Hematopoietic multipotent progenitor cell treated with erythropoietin and hydrocortisone succinate and interleukin-3 and kit ligand, for 17 days (in vitro differentiated cells): ENCODE measurements around the gene BANP.
"Not testable (repeated sequence)": the region's sequence is repeated elsewhere in the genome, so short reads cannot be mapped to it uniquely, and the experiment has no call there.

Experiments used
- DNase-seq: peaks from one replicate; pipeline ENCODE4 v3.0.0-alpha.2; 2015; ENCODE audit warnings: low spot score

BANP gene

DNA sequence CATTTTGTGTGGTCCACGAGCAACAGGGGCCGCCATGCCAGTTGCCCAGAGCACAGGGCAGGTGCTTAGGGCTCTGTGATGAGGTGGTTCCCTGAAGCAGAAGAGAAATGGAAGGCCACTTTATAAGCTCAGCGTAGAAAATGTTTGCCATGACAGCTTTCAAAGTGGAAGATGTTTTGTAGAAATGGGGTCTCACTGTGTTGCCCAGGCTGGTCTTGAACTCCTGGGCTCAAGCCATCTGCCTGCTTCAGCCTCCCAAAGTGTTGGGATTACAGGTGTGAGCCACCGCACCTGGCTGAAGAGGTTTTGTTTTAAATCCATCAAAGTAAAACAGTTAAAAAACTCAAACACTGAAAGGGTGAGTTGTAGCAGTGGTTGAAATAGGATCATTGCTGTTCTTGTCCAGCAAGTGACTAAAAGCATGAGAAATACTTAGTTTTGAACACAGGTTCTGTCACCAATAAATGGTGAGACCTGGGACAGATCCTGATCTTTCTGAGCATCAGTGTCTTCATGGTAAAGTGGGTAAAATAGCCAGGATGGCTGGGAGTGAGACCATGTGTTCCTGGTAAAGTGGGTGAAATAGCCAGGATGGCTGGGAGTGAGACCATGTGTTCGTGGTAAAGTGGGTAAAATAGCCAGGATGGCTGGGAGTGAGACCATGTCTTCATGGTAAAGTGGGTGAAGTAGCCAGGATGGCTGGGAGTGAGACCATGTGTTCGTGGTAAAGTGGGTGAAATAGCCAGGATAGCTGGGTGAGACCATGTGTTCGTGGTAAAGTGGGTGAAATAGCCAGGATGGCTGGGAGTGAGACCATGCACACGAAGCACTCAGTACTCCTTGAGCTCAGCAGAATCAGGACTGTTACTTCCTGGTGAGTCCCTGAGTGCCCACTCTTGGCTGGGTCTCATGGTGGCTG lies 46.0 kb downstream of the BANP start:
- DNase-seq = no peak

DNA sequence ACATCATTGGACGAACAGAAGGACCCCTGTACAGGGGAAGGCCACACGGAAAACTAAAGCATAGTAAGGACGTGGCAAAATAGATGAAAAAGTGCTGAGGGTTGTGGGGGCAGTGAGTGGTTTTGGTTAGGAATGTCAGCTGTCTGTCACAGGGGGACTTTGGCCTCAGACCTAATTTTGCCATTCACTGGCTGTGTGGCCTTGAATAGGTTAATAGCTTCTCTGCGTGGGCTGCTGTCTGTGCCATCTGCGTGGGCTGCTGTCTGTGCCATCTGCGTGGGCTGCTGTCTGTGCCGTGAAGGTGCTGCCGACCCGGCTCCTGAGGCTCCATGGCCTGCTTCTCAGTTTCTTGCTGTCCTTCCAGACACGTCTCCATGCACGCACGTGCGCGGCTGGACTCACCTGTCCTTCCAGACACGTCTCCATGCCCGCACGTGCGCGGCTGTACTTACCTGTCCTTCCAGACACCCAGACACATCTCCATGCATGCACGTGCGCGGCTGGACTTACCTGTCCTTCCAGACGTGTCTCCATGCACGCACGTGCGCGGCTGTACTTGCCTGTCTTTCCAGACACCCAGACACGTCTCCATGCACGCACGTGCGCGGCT lies 47.1 kb downstream of the BANP start:
- not testable (repeated sequence) for DNase-seq

DNA sequence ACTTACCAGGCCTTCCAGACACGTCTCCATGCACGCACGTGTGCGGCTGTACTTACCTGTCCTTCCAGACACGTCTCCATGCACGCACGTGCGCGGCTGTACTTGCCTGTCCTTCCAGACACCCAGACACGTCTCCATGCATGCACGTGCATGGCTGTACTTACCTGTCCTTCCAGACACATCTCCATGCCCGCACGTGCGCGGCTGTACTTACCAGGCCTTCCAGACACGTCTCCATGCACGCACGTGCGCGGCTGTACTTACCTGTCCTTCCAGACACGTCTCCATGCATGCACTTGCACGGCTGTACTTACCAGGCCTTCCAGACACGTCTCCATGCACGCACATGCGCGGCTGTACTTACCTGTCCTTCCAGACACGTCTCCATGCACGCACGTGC lies 47.8 kb downstream of the BANP start:
- DNase-seq = not testable (repeated sequence)

DNA sequence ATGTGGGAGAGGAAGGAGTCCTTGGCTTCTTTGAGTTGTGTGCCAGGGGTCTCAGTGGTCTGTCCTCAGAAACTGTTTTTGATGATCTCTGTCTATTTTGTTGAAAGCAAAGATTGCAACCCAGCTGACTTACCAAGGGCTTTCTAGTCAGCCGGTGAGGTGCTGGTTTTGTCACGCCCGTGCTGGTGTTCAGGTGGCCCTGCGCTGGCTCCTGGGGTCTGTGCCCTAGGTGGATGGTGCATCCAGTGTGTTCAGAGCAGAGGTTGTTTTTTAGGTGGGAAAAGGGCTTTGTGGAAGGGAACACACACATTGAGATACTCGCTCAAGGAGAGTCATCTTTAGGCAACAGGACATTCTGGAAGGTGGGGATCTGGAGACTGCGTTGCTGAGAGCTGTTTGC lies 51.0 kb downstream of the BANP start:
- no peak for DNase-seq

DNA sequence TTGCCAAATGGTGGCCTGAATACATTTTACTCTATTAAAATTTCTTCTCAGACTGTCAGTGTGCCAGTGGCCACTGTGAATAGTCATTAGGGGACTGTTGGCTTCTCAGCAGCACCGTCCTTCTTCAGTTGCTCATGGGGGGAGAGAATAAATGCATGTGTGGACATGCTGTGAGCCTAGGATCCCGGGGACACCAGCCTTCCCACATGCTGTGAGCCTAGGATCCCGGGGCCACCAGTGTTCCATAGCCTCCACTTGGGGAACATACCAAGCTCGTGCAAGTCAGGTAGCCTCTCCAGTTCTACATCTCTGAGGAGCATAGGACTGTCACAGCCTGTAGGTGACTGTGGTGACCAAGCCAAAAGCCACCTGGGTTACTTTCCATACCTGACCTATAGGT lies 51.5 kb downstream of the BANP start:
- no peak for DNase-seq

DNA sequence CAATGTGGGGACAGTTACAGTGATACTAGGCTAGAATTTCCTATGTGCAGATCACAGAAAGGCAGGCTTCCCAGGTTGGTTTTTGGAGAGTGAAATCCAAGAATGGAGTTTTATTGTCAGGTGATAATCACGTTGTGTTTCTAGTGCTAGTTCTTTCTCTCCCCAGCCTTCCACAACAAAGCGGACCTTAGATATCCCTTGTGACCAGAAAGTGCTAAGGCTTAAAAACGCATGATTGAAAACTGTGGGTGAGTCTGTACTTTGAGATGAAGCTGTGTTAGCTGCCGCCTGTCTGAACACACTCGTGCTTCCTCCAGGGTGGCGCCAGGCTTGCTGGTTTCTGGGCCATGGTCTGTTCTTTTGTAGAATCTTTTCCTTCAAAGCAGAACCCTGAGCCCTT lies 52.1 kb downstream of the BANP start:
- no peak for DNase-seq

DNA sequence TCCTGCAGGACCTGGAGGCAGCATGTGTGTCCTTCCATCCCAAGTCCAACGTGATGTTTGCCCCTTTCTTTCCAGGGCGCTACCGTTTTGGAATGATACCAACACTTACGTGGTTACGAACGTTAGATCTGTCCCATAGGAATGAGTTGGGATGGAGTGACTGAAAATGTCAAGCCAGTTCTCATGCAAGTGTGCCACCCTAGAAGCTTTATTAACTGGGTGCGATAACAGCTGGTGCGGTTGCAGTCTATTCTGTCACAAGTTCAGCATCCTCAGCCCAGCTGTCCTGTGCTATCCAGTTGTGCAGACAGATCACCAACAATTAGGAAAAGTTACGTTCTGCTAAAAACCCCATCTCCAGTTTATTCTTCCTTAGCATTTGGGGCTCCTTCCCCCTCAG lies 52.5 kb downstream of the BANP start:
- no peak for DNase-seq

DNA sequence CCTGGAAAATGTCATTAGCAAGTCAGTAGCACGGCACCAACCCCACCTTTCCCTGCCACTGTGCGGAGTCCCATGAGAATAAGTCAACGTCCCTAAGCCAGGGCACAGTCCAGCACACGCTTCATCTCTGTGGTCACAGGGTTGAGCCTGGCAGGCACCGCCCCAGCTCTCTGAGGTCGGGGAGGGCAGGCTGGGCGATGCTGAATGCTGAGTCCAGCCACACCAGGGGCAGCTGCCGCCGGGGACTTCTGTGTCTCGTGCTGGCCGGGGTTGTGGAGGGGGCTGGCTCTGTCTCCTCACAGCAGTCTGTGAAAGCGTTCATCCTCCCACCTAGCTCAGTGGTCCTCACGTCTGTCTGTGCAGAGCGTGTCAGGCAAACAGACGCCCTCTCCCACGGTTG lies 53.2 kb downstream of the BANP start:
- no peak for DNase-seq

DNA sequence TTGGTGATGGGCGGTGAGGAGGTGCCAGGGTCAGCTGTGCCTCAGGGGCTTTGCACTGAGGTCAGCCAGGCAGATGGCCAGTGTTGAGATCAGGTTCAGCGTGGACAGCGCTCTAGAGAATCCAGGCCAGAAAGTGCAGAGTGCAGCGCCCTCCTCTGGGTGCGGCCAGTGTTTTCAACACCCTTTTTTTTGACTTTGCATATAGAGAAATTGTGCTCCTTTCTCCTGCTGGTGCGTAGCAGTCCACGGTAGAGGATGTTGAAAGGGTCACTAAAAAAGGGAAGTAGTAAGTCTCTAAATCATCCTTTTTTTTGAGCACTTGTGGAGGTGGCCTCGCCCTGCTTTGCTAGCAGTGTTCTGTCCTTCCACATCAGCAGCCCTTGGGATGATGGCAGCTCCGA lies 53.9 kb downstream of the BANP start:
- no peak for DNase-seq

DNA sequence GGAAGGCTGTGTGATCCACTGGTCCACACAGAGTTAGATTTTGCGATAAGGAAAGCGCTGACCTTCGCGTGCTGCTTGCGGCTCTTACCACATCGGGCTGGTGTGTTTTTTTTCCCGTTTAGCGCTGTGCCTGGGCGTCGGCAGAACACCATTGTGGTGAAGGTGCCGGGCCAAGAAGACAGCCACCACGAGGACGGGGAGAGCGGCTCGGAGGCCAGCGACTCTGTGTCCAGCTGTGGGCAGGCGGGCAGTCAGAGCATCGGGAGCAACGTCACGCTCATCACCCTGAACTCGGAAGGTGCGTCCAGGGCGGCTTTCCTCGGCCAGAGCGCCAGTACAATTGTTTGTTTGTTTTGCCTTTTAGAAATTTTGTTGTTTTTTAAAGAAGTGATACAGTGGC lies 54.7 kb downstream of the BANP start:
- DNase-seq = no peak

DNA sequence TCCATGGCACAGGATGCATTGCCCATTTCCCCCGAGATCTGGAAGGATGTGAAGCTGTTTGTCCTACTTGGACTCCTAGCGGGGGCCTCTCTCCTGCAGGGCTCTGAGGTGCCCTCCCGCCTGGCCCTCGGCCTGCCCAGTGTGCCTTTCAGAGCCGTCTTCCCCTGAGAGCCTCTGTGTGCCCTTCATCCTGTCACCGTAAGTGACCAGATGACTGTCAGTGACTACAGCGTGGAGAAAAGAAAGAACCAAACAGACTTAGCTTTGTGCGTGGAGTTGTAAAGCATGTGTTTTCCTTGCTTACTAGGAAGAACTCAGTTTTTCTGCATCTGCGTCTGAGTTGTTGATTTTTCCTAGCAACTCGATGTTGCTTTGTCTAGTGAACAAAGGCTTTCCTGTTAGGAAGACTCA lies 56.1 kb downstream of the BANP start:
- DNase-seq = no peak

DNA sequence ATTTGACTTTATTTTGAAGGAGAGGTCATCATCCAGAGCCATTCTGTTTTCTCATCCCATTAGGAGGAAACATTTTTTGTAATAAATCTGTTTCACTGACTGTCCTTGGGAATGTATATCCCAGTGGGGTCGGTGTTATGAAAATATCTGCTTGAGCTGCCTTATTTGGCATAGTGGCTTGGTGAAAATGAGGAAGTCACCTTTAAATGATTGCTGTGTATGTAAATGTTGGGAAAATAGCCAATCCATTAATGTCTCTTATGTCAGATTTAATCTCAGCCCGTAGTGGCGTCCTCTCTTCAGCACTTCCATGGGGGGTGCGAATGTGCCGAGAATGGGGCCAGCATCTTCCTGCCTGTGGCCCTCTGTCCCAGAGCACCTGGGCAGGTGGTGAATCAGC lies 57.6 kb downstream of the BANP start:
- DNase-seq = no peak

DNA sequence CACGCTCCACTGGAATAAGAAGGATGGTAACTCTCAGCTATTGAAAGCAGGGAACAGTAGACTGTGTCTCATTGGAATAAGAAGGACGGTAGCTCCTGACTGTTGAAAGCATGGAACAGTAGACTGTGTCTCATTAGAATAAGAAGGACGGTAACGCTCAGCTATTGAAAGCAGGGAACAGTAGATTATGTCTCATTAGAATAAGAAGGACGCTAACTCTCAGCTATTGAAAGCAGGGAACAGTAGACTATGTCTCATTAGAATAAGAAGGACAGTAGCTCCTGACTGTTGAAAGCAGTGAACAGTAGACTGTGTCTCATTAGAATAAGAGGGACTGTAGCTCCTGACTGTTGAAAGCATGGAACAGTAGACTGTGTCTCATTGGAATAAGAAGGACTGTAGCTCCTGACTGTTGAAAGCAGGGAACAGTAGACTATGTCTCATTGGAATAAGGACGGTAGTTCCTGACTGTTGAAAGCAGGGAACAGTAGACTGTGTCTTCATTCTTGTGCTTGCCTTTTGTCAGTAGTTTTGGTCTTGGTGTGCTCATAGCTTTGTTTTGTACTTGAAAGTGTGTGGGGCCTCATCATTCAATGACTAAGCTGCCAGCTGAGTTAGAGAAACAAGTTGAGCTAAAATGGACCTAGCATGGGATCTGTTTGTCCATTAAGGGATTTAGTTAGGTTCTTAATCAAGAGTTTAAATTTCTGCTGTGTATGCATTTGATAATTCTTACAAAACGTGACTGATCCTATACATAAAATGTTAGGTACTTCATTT lies 58.5 kb downstream of the BANP start:
- DNase-seq = no peak

DNA sequence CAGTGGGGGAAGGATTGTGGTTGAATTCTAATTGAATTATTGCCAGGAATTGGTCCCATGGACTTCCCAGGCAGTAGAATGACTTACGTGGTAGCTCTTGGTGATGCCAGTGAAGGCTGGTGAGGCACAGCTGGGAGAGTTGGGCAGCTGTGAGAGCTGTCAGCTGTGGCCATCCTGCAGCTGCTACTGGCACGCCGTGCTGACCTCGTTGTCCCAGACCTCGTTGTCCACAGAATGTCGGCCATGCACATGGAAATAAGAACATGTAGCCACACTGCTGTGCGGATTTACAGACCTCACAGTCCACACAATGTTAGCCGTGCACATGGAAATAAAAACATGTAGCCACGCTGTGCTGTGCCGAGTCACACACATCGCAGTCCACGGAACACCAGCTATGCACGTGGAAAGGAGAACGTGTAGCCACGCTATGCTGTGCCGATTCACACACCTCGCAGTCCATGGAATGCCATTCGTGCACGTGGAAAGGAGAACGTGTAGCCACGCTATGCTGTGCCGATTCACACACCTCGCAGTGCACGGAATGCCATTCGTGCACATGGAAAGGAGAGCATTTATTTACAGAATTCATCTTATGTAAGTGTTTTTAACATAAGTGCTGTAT lies 59.2 kb downstream of the BANP start:
- DNase-seq = no peak

DNA sequence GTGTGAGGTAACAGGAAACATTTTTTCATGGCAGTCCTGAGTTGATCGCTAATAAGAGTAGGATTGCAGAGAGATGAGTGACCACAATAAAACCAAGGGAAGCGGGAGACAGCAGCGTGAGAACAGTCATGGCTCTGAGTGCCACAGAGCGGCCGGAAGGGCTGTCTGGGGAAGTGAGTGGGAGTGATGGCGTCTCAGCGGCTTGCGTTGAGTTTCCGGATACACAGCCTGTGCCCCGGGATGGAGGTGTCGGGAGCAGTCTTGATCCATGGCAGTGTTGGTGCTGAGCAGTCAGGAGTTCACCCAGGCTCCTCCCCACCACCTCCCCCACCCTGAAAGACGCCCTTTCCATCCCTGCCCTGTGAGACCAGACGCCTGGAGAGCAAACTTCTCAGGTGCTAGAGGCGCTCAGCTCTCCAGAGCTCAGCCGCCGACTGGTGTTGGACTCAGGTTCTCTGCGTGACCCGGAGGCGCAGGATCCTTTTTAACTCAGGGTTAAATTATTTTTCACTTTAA lies 59.8 kb downstream of the BANP start:
- no peak for DNase-seq

DNA sequence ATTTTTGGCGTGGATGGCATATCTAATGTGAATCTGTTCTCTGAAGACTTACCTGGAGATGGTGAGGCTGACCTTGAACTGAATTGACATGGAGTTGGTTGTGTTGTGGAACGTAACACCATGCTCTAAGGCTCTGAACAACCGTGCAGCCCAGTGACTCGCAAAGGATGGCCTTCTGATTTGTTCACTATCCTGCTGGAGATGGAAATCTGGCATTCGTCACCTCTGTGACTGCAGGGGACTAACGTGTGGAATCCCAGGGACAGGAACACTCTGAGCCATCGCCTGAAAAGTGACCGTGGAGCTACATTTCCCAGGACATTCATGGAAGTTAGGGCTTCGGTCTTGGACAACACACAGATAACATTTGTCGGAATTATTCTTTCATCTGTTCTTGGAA lies 61.1 kb downstream of the BANP start:
- DNase-seq = no peak

DNA sequence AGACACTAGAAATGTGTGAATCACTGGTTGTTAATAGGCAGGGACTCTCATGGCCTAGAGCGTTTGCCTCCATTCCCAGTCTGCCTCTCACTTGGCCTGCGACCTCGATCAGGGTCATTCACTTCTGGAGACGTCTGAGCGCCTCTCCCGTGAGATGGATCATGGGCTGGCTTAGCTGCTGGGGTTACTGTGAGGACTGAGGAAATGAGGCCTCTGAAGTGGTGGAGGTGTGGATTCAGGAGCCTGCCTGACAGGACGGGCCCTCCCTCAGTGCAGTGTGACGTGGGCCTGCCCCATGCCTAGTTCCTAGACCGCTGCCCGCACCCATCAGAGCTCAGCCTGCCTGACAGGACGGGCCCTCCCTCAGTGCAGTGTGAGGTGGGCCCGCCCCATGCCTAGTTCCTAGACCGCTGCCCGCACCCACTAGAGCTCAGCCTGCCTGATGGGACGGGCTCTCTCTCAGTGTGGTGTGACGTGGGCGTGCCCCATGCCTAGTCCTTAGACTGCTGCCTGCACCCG lies 61.9 kb downstream of the BANP start:
- DNase-seq = no peak

DNA sequence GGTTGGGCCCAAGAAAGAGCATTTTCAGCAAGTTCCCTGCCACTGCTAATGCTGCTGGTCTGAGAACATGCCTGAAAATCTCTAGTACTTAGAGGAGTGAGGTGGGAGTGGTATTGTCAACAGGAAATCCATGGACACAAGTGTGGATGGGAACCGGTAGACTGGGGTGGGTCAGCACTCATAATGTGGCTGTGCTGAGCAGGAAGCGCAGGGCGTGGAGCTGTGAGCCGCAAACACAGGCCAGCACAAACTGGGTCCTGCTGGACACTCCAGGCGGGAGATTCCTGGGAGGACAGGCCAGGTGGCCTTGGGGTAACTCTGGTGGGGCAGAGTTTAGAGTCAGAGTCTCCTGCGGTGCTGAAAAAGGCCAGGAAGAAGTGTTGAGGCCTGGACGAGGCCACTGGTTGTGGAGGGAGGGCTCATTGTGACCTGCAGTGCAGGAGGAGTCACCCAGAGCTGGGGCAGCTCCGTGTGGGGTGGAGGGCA lies 62.6 kb downstream of the BANP start:
- no peak for DNase-seq

DNA sequence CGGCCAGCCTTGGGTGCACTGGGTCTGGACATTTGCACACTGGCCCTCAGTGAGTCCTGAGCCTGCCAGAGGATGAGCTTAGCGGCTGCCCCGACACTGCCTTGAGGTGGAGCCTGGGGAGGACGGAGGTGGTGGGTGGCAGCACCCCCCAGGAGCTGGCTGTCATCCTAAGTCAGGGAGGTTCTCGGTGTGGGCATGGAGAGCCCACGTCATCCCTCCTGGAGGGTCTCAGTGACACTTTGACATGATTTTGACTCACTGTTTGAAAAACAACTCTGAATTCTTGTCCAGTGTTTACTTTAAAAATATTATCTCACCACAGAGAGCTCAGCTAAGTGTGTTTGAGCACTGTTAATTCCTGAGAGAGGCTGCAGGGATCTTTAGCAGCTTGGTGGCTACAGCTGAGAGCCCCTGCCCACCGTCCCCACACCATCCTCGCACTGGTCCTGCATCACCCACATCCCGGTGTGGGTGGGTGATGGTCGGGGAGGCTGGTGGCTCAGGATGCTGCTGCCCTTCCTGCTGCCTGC lies 63.1 kb downstream of the BANP start:
- DNase-seq = no peak

DNA sequence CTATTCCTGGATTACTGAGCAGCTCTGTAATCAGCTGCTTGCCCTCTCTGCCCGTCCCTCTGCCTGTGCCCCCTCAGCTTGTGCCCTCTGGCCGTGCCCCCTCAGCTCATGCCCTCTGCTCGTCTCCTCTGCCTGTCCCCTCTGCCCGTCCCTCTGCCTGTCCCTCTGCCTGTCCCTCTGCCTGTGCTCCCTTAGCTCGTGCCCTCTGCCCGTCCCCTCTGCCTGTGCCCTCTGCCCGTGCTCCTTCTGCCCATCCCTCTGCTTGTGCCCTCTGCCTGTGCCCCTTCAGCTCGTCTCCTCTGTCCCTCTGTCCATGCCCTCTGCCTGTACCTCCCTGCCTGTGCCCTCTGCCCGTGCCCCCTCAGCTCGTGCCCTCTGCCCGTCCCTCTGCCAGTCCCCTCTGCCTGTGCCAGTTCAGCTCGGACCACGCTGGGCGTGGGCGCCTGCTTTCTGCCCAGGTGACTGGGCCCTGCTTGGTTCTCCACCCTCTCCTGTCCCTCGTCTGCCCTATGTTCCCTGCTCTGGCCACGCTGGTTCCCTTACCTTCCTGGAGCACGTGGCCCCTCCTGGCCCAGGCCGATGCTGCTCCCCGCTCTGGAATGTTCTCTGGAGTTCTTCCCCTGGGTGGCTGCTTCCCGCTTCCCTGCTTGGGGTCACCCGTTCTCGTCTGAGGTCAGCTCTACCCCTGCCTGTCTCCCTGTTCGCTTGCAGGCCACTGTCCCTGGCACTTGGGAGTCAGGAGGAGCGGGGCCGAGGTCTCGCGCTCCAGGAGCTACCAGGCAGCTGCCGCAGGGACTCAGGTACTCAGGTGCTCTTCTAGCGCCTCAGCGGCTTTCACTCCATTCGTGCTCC lies 63.9 kb downstream of the BANP start:
- no peak for DNase-seq

DNA sequence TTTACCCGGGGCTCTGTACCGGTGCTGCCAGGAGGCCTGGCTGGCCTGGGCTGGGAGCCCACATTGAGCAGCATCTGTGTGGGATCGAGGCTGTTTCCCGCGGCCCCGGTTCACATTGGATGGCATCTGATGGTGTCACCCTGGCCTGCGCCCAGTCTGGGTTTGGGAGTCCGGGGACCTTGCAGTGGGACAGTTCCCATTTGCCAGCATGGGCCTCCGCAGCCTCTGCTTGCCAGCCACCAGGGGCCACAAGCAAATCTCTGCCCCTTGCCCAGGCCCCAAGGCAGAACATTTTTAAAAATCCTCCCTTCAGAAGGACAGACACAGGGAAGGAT lies 64.5 kb downstream of the BANP start:
- DNase-seq = no peak
